H9 (cell line): ENCODE measurements around the gene ZNF239. TPM values are rescaled to one million over a fixed set of nuclear protein-coding genes. Genes with fewer than 3 reads are reported as not detected.

Source experiments
- DNase-seq: peaks from one replicate; pipeline ENCODE4 v3.0.0-alpha.2; 2017
- H2AFZ ChIP-seq: one replicate; pipeline ENCODE4 v1.6.1; 2013; ENCODE audit warnings: mild to moderate bottlenecking, low read length, control low read depth, moderate library complexity
- H2AK5ac ChIP-seq: 2 replicates; pipeline ENCODE4 v1.6.1; 2013; ENCODE audit warnings: low read length, control low read depth, mixed read lengths; ENCODE audit not compliant: insufficient read length
- H2BK120ac ChIP-seq: one replicate; pipeline ENCODE4 v1.6.1; 2013; ENCODE audit warnings: low read depth, mild to moderate bottlenecking, low read length, control low read depth, inconsistent platforms; ENCODE audit not compliant: poor library complexity, severe bottlenecking
- H2BK12ac ChIP-seq: 2 replicates; pipeline ENCODE4 v1.6.1; 2013; ENCODE audit warnings: low read length, control low read depth, mixed read lengths, low read depth; ENCODE audit not compliant: insufficient read length
- H2BK15ac ChIP-seq: 2 replicates; pipeline ENCODE4 v1.6.1; 2013; ENCODE audit warnings: low read depth, low read length, control low read depth
- H2BK20ac ChIP-seq: one replicate; pipeline ENCODE4 v1.6.1; 2013; ENCODE audit warnings: low read depth, mild to moderate bottlenecking, low read length, control low read depth, inconsistent platforms; ENCODE audit not compliant: poor library complexity, severe bottlenecking
- H2BK5ac ChIP-seq: 2 replicates; pipeline ENCODE4 v1.6.1; 2013; ENCODE audit warnings: low read length, control low read depth, mixed read lengths; ENCODE audit not compliant: insufficient read length
- H3K14ac ChIP-seq: 2 replicates; pipeline ENCODE4 v1.6.1; 2013; ENCODE audit warnings: low read length, control low read depth; ENCODE audit not compliant: insufficient read depth
- H3K18ac ChIP-seq: 2 replicates; pipeline ENCODE4 v1.6.1; 2013; ENCODE audit warnings: low read depth, mild to moderate bottlenecking, mixed read lengths, low read length, control low read depth; ENCODE audit not compliant: insufficient read length
- H3K23ac ChIP-seq: 2 replicates; pipeline ENCODE4 v1.6.1; 2013; ENCODE audit warnings: low read length, control low read depth, mixed read lengths, low read depth; ENCODE audit not compliant: insufficient read length
- H3K23me2 ChIP-seq: 2 replicates; pipeline ENCODE4 v1.6.1; 2013; ENCODE audit warnings: low read depth, mild to moderate bottlenecking, mixed read lengths, low read length, control low read depth; ENCODE audit not compliant: insufficient read length, poor library complexity, severe bottlenecking
- H3K27ac ChIP-seq: 2 replicates; pipeline ENCODE4 v1.5.1; 2013; ENCODE audit warnings: low read length, control low read depth, mixed read lengths, low read depth; ENCODE audit not compliant: insufficient read length
- H3K27me3 ChIP-seq: 2 replicates; pipeline ENCODE4 v1.6.1; 2013; ENCODE audit warnings: low read length, control low read depth, inconsistent platforms; ENCODE audit not compliant: insufficient read depth
- H3K4ac ChIP-seq: 2 replicates; pipeline ENCODE4 v1.6.1; 2013; ENCODE audit warnings: low read depth, mild to moderate bottlenecking, control low read depth, inconsistent platforms, low read length, moderate library complexity
- H3K4me1 ChIP-seq: 2 replicates; pipeline ENCODE4 v1.6.1; 2013; ENCODE audit warnings: low read length, control low read depth, inconsistent platforms; ENCODE audit not compliant: insufficient read depth
- H3K4me2 ChIP-seq: 2 replicates; pipeline ENCODE4 v1.6.1; 2013; ENCODE audit warnings: low read length, control low read depth, mixed read lengths; ENCODE audit not compliant: insufficient read length, insufficient read depth
- H3K56ac ChIP-seq: 2 replicates; pipeline ENCODE4 v1.6.1; 2013; ENCODE audit warnings: low read depth, mild to moderate bottlenecking, mixed read lengths, low read length, control low read depth; ENCODE audit not compliant: insufficient read length
- H3K79me1 ChIP-seq: 2 replicates; pipeline ENCODE4 v1.6.1; 2013; ENCODE audit warnings: low read depth, mild to moderate bottlenecking, moderate library complexity, low read length, control low read depth, inconsistent platforms; ENCODE audit not compliant: insufficient read depth, poor library complexity, severe bottlenecking
- H3K79me2 ChIP-seq: 2 replicates; pipeline ENCODE4 v1.6.1; 2013; ENCODE audit warnings: low read length, control low read depth, inconsistent platforms; ENCODE audit not compliant: insufficient read depth
- H3K9ac ChIP-seq: 2 replicates; pipeline ENCODE4 v1.6.1; 2013; ENCODE audit warnings: low read length, control low read depth, mixed read lengths; ENCODE audit not compliant: insufficient read length; ENCODE audit errors: extremely low read depth
- H3K9me3 ChIP-seq: one replicate; pipeline ENCODE4 v1.6.1; 2013; ENCODE audit warnings: low read depth, low read length, inconsistent platforms; ENCODE audit not compliant: control insufficient read depth
- H3T11ph ChIP-seq: one replicate; pipeline ENCODE4 v1.6.1; 2013; ENCODE audit warnings: mild to moderate bottlenecking, low read length, control low read depth, inconsistent platforms
- H4K20me1 ChIP-seq: one replicate; pipeline ENCODE4 v1.6.1; 2013; ENCODE audit not compliant: control insufficient read depth, insufficient read length, insufficient read depth
- H4K5ac ChIP-seq: 2 replicates; pipeline ENCODE4 v1.6.1; 2013; ENCODE audit warnings: low read depth, mild to moderate bottlenecking, mixed read lengths, low read length, control low read depth; ENCODE audit not compliant: insufficient read length
- H4K8ac ChIP-seq: replicated peaks from 2 replicates; pipeline ENCODE4 v1.6.1; 2013; ENCODE audit warnings: low read length, control low read depth, mixed read lengths, low read depth; ENCODE audit not compliant: insufficient read length
- H4K91ac ChIP-seq: 2 replicates; pipeline ENCODE4 v1.6.1; 2013; ENCODE audit warnings: low read depth, mild to moderate bottlenecking, moderate library complexity, mixed read lengths, low read length, control low read depth; ENCODE audit not compliant: insufficient read length
- H3K27ac Mint-ChIP-seq, 3 experiments: 2 replicates in 2 of 3; 3 replicates in 1 of 3; pipeline ENCODE4 v1.8.0; 2020 to 2021; ENCODE audit warnings: mixed read lengths in 3 of 3, mild to moderate bottlenecking in 1 of 3, moderate library complexity in 1 of 3
- H3K27me3 Mint-ChIP-seq: 2 replicates; pipeline ENCODE4 v1.8.0; 2021; ENCODE audit warnings: low read depth, mild to moderate bottlenecking, moderate library complexity, mixed read lengths
- H3K36me3 Mint-ChIP-seq, 3 experiments: 2 replicates in 2 of 3; 3 replicates in 1 of 3; pipeline ENCODE4 v1.8.0; 2020 to 2021; ENCODE audit warnings: low read depth in 3 of 3, mixed read lengths in 3 of 3; ENCODE audit not compliant: insufficient read depth in 1 of 3
- H3K4me1 Mint-ChIP-seq, 2 experiments: 2 replicates each; pipeline ENCODE4 v1.8.0; 2020; ENCODE audit warnings: mixed read lengths in 2 of 2
- H3K4me3 Mint-ChIP-seq, 2 experiments: 2 replicates in 1 of 2; 3 replicates in 1 of 2; pipeline ENCODE4 v1.8.0; 2020 to 2021; ENCODE audit warnings: mild to moderate bottlenecking in 2 of 2, mixed read lengths in 2 of 2, moderate library complexity in 1 of 2
- H3K9me3 Mint-ChIP-seq, 2 experiments: 2 replicates in 1 of 2; 3 replicates in 1 of 2; pipeline ENCODE4 v1.8.0; 2020; ENCODE audit warnings: mild to moderate bottlenecking in 2 of 2, mixed read lengths in 2 of 2, moderate library complexity in 1 of 2
- WGBS: extraction: QIAGEN DNeasy Blood & Tissue Kit; methylation state at CpG from one replicate; pipeline ENCODE4 v1.1.7; 2013; ENCODE audit warnings: missing lambda C conversion rate, low lambda C conversion rate, mixed read lengths; ENCODE audit not compliant: insufficient read length; ENCODE audit errors: extremely low coverage; 5-methylcytosine and 5-hydroxymethylcytosine counted together
- total RNA-seq: library from RNA; stranded (reverse); gene quantifications from 2 replicates; pipeline ENCODE4 v1.2.1, GENCODE V29; 2021
- TF ChIP-seq, protein P1 (sequence below): fragments of 200-600 bp; sonication (generic); conservative IDR thresholded peaks from 3 replicates; pipeline ENCODE4 v1.8.0; 2021; ENCODE audit warnings: antibody characterized with exemption, mild to moderate bottlenecking

ZNF239 gene
- total RNA-seq, 1 experiment from 2014 or later: 16.2 TPM

DNA sequence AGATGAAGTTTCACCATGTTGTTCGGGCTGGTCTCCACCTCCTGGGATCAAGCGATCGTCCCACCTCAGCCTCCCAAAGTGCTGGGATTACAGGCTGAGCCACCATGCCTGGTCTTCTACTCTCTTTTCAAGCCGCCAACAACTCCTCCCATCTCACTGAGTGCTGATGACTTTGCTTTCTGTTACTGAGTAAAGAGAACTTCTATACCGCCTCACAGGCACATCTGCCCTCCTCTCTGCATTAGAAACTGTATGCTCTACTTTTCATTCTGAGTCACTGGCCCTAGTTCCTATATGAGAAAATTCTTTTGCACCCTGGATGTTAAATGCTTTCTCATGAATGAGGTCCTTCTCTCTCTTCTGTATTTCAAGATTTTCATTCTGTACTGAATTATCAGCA is 2.2 kb upstream of the ZNF239 start:
- H3K36me3 Mint-ChIP-seq: peaks cover 17 to 23% (median 21%) of the 10 kb centered on the region in 3 experiments
- no peak overlapping the region for H2BK15ac ChIP-seq
- no peak overlapping the region for H3K56ac ChIP-seq
- no peak overlapping the region for H2AK5ac ChIP-seq
- no peak overlapping the region for H2BK5ac ChIP-seq
- no peak overlapping the region for H3K27ac ChIP-seq
- no peak overlapping the region for H3K4me3 Mint-ChIP-seq
- no peak overlapping the region for H4K91ac ChIP-seq
- H3K27me3 ChIP-seq: peaks cover 6% of the 10 kb centered on the region; the same call in 1 of the 2 replicates
- H3K9me3 Mint-ChIP-seq: peaks cover 45 to 63% of the 10 kb centered on the region in 2 experiments
- H3K79me1 ChIP-seq: no peaks in the 10 kb centered on the region
- WGBS: no CpG with 5 or more reads among the region's 5 CpGs
- peaks cover 5% of the 10 kb centered on the region for H3K9me3 ChIP-seq
- H2BK120ac ChIP-seq: no peak overlapping the region
- no peak overlapping the region for H3K27ac Mint-ChIP-seq
- no peak for DNase-seq
- H3K4me1 Mint-ChIP-seq: peaks cover 9 to 16% of the 10 kb centered on the region in 2 experiments
- H3K14ac ChIP-seq: no peak overlapping the region
- TF ChIP-seq, protein P1, sequence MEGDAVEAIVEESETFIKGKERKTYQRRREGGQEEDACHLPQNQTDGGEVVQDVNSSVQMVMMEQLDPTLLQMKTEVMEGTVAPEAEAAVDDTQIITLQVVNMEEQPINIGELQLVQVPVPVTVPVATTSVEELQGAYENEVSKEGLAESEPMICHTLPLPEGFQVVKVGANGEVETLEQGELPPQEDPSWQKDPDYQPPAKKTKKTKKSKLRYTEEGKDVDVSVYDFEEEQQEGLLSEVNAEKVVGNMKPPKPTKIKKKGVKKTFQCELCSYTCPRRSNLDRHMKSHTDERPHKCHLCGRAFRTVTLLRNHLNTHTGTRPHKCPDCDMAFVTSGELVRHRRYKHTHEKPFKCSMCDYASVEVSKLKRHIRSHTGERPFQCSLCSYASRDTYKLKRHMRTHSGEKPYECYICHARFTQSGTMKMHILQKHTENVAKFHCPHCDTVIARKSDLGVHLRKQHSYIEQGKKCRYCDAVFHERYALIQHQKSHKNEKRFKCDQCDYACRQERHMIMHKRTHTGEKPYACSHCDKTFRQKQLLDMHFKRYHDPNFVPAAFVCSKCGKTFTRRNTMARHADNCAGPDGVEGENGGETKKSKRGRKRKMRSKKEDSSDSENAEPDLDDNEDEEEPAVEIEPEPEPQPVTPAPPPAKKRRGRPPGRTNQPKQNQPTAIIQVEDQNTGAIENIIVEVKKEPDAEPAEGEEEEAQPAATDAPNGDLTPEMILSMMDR: no peak
- H3K23ac ChIP-seq: no peak overlapping the region
- no peak overlapping the region for H3K4ac ChIP-seq
- no peak overlapping the region for H3K4me2 ChIP-seq
- H3K18ac ChIP-seq: no peak overlapping the region
- no peaks in the 10 kb centered on the region for H4K20me1 ChIP-seq
- H2BK20ac ChIP-seq: no peak overlapping the region
- H4K8ac ChIP-seq: no peak overlapping the region
- peaks cover 10% of the 10 kb centered on the region for H3K23me2 ChIP-seq
- no peak overlapping the region for H4K5ac ChIP-seq
- H3K79me2 ChIP-seq: no peaks in the 10 kb centered on the region
- H3K4me1 ChIP-seq: no peaks in the 10 kb centered on the region; the same call in 1 of the 2 replicates
- H3K27me3 Mint-ChIP-seq: peaks cover 62% of the 10 kb centered on the region
- no peak overlapping the region for H2AFZ ChIP-seq
- no peak overlapping the region for H3T11ph ChIP-seq
- no peak overlapping the region for H3K9ac ChIP-seq
- no peak overlapping the region for H2BK12ac ChIP-seq
